Measurements from ENCODE around the gene ICAM4. TPM values are rescaled to one million over a fixed set of nuclear protein-coding genes. Genes with fewer than 3 reads are reported as not detected.

ICAM4 gene
- total and polyA plus RNA-seq, 9 of the 15 experiments (the other 6 are each of a cell fraction or from before 2014, with no cell fraction given): 14.1 to 86.1 (median 29.6) TPM

DNA sequence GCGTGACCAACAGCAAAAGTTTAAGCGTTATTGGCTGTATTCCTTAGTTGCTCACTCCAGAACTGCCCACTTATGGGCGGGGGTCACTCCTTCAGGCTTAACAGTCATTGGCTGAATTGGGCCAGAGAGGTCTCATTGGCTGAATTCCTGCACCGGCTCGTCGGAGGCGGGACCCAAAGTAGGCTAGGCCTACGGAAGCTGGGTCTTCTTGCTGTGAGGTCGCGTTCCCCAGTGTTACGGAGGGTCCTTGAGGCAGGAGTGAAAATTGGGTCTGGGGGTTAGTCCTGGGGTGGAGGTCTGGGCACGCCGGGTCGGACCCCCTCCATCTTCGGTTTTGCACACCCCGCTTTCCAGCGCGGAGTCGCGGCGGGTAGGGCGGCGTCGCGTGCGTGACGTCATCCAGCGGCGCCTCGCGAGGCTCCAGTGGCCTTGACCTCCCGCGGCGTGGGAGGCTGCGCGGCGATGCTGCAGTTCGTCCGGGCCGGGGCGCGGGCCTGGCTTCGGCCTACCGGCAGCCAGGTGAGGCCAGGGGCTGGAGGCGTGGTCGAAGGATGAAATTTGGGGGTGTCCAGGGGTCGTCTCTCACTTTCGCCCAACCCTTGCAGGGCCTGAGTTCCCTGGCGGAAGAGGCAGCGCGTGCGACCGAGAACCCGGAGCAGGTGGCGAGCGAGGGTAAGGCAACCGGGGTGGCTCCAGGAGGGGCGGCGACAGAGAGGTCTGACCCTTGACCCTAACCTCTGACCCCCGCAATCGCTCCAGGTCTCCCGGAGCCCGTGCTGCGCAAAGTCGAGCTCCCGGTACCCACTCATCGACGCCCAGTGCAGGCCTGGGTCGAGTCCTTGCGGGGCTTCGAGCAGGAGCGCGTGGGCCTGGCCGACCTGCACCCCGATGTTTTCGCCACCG, 34.7 kb upstream of the ICAM4 start, which contains the start of gene MRPL4 (continued):
- TF ChIP-seq SRF (CRISPR knock-in tag; IDR thresholded peaks at IDR 0.05): peak in 1 of 2 experiments; percentile 92; a peak in 2 of 4 replicates
- 0 out of 2 replicates have a peak, but pooled peaks have one; percentile 10 for TF ChIP-seq ZFP1 (CRISPR knock-in tag; IDR thresholded peaks at IDR 0.05)
- peak; percentile 97 for TF ChIP-seq RBFOX2 (IDR thresholded peaks at IDR 0.05; ENCODE audit: low read depth, low read length)
- TF ChIP-seq RBM34 (IDR thresholded peaks at IDR 0.05; ENCODE audit: borderline replicate concordance, insufficient read depth, low read length): no peak
- TF ChIP-seq TAF1 (IDR thresholded peaks at IDR 0.05; ENCODE audit: control insufficient read depth, extremely low read depth, insufficient read depth, low read length, severe bottlenecking): peak; percentile 57
- TF ChIP-seq POLR2AphosphoS2 (IDR thresholded peaks at IDR 0.05; ENCODE audit: low read length): no peak
- TF ChIP-seq ZNF444 (CRISPR knock-in tag; IDR thresholded peaks at IDR 0.05): no peak
- TF ChIP-seq, protein P1, sequence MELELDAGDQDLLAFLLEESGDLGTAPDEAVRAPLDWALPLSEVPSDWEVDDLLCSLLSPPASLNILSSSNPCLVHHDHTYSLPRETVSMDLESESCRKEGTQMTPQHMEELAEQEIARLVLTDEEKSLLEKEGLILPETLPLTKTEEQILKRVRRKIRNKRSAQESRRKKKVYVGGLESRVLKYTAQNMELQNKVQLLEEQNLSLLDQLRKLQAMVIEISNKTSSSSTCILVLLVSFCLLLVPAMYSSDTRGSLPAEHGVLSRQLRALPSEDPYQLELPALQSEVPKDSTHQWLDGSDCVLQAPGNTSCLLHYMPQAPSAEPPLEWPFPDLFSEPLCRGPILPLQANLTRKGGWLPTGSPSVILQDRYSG (tag; conservative IDR thresholded peaks at IDR 0.05; ENCODE audit: low read depth): 0 out of 2 replicates have a peak, but pooled peaks have one; percentile 64
- peak; percentile 82 for TF ChIP-seq CBX1 (IDR thresholded peaks at IDR 0.05; ENCODE audit: low read depth)
- no peak for TF ChIP-seq POLR2H (tag; IDR thresholded peaks at IDR 0.05; ENCODE audit: low read depth)
- no peak for TF ChIP-seq U2AF2 (optimal IDR thresholded peaks at IDR 0.05; ENCODE audit: low read depth, low read length)
- peak; percentile 98 for TF ChIP-seq ESRRA (IDR thresholded peaks at IDR 0.05; ENCODE audit: borderline replicate concordance, low read depth)
- no peak for TF ChIP-seq ZC3H4 (CRISPR knock-in tag; IDR thresholded peaks at IDR 0.05; ENCODE audit: borderline replicate concordance)
- peak; percentile 13; the same call in 1 of the 2 replicates for TF ChIP-seq CBFA2T3 (IDR thresholded peaks at IDR 0.05)
- TF ChIP-seq MBD2 (IDR thresholded peaks at IDR 0.05; ENCODE audit: borderline replicate concordance, low read depth): peak; percentile 90
- no peak for TF ChIP-seq HOXB6 (CRISPR knock-in tag; IDR thresholded peaks at IDR 0.05; ENCODE audit: borderline replicate concordance)
- TF ChIP-seq EP400 (IDR thresholded peaks at IDR 0.05): peak; percentile 98
- peak; percentile 16 to 41; a peak in 1 of 4 replicates for TF ChIP-seq RCOR1 (IDR thresholded peaks at IDR 0.05; ENCODE audit: borderline replicate concordance in 1 of 2, low read depth in 2 of 2, low read length in 2 of 2)
- TF ChIP-seq ZNF354B (CRISPR knock-in tag; IDR thresholded peaks at IDR 0.05): no peak
- 0 out of 2 replicates have a peak, but pooled peaks have one; percentile 9 for TF ChIP-seq PRMT5 (CRISPR knock-in tag; IDR thresholded peaks at IDR 0.05)
- TF ChIP-seq MAFF (IDR thresholded peaks at IDR 0.05; ENCODE audit: low read length): no peak
- TF ChIP-seq GATAD2A (IDR thresholded peaks at IDR 0.05): peak; percentile 85; the same call in 1 of the 2 replicates
- no peak for TF ChIP-seq STAT5A (IDR thresholded peaks at IDR 0.05; ENCODE audit: borderline replicate concordance, low read length)
- TF ChIP-seq FOXA3 (CRISPR knock-in tag; conservative IDR thresholded peaks at IDR 0.05 in 1 of 2, IDR thresholded peaks at IDR 0.05 in 1 of 2): no peak
- TF ChIP-seq, protein P2, sequence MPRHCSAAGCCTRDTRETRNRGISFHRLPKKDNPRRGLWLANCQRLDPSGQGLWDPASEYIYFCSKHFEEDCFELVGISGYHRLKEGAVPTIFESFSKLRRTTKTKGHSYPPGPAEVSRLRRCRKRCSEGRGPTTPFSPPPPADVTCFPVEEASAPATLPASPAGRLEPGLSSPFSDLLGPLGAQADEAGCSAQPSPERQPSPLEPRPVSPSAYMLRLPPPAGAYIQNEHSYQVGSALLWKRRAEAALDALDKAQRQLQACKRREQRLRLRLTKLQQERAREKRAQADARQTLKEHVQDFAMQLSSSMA (CRISPR knock-in tag; IDR thresholded peaks at IDR 0.05): no peak; the same call in 1 of the 2 replicates
- no peak; the same call in 1 of the 2 replicates for TF ChIP-seq ZNF274 (IDR thresholded peaks at IDR 0.05; ENCODE audit: borderline replicate concordance, low read depth, low read length)
- TF ChIP-seq ZNF699 (CRISPR knock-in tag; IDR thresholded peaks at IDR 0.05; ENCODE audit: insufficient replicate concordance): no peak
- no peak for TF ChIP-seq GTF2E2 (tag; IDR thresholded peaks at IDR 0.05)
